ENCODE results near the gene LYL1.

LYL1 gene

GRCh38 chr19:13129384-13129783, 26.7 kb upstream of the LYL1 start:
- no peak overlapping the region for H3K27ac Mint-ChIP-seq
- H3K4me1 Mint-ChIP-seq: peaks cover 27% of the 10 kb centered on the region
- no peak overlapping the region for H3K4me3 Mint-ChIP-seq
- no peaks in the 10 kb centered on the region for H3K9me3 Mint-ChIP-seq
- no peak for TF ChIP-seq CTCF (IDR thresholded peaks at IDR 0.05)
- no peaks in the 10 kb centered on the region for H3K27me3 Mint-ChIP-seq (ENCODE audit: low read depth, poor library complexity)
- DNase-seq: no peak
- H3K36me3 Mint-ChIP-seq (ENCODE audit: low read depth): peaks cover 28% of the 10 kb centered on the region

DNA sequence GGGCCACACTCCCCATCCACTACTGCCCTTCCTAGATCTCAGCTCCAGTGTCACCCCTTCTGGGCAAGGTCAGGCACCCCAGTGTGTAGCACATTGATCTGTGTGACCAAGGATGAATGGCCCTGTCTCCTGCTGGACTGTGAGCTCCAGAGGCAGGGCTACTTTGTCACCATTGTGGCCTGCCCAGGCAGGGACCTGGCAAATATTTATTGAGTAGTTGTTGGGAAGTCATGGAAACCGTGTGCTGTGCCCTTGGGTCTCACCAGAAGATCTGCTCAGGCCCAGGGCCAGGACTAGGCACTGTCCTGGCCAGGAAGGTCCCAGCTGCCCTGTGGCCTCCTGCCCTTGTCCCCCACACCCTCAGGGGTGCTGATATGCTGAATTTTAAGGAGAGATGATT, 25.9 kb upstream of the LYL1 start:
- no peaks in the 10 kb centered on the region for H3K27me3 Mint-ChIP-seq (ENCODE audit: low read depth, poor library complexity)
- peak overlapping the region; percentile 83 for H3K27ac Mint-ChIP-seq
- H3K4me3 Mint-ChIP-seq: no peak overlapping the region
- DNase-seq: no peak
- TF ChIP-seq CTCF (IDR thresholded peaks at IDR 0.05): no peak
- peaks cover 27% of the 10 kb centered on the region for H3K36me3 Mint-ChIP-seq (ENCODE audit: low read depth)
- H3K4me1 Mint-ChIP-seq: peaks cover 28% of the 10 kb centered on the region
- no peaks in the 10 kb centered on the region for H3K9me3 Mint-ChIP-seq

GRCh38 chr19:13127811-13128575, 25.3 kb upstream of the LYL1 start:
- no peak for TF ChIP-seq CTCF (IDR thresholded peaks at IDR 0.05)
- Mint-ChIP-seq H3K27me3 (ENCODE audit: low read depth, poor library complexity) (no peaks in the 10 kb centered on the region), H3K36me3 (ENCODE audit: low read depth) (peaks cover 21% of the 10 kb centered on the region), H3K4me3 (no peak overlapping the region), H3K27ac (peak overlapping the region; percentile 83), H3K9me3 (no peaks in the 10 kb centered on the region), H3K4me1 (peaks cover 32% of the 10 kb centered on the region)
- DNase-seq: no peak

GRCh38 chr19:13127051-13127450, 24.4 kb upstream of the LYL1 start:
- Mint-ChIP-seq H3K27ac (peak overlapping the region; percentile 39), H3K27me3 (ENCODE audit: low read depth, poor library complexity) (no peaks in the 10 kb centered on the region), H3K36me3 (ENCODE audit: low read depth) (peaks cover 16% of the 10 kb centered on the region), H3K4me1 (peaks cover 42% of the 10 kb centered on the region), H3K9me3 (no peaks in the 10 kb centered on the region), H3K4me3 (no peak overlapping the region)
- no peak for DNase-seq
- no peak for TF ChIP-seq CTCF (IDR thresholded peaks at IDR 0.05)

- no peaks in the 10 kb centered on the region for H3K9me3 Mint-ChIP-seq
- no peak overlapping the region for H3K4me3 Mint-ChIP-seq
- peaks cover 15% of the 10 kb centered on the region for H3K36me3 Mint-ChIP-seq (ENCODE audit: low read depth)
- TF ChIP-seq CTCF (IDR thresholded peaks at IDR 0.05): no peak
- no peak for DNase-seq
- peaks cover 67% of the 10 kb centered on the region for H3K4me1 Mint-ChIP-seq
- no peaks in the 10 kb centered on the region for H3K27me3 Mint-ChIP-seq (ENCODE audit: low read depth, poor library complexity)
- H3K27ac Mint-ChIP-seq: peak overlapping the region; percentile 87
Measured at GRCh38 chr19:13122980-13123957, 20.6 kb upstream of the LYL1 start.

Data from nephron progenitor cell (in vitro differentiated cells).